ENCODE measurements around the gene USP35.

DNA sequence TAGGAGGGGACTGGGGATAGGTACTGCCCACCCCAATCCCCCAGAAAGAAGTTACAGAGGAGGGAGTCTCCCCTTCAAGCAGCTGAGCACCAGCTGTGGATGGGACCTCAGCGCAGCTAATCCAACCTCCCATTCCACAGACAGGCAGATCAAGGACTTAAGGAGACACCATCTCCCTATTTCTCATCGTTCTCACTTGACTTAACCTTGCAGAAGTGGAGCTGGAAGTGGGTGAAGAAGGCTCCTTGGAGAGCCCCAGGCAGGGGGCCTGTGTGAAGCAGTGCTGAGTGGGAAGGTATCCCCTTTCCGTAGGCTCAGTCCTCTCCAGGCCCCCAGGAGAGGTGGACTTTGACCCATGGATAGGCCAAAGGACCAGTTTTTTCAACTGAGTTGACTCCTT, 27.3 kb downstream of the USP35 start:
- no peak for TF ChIP-seq CTCF (IDR thresholded peaks at IDR 0.05)
- no peak for TF ChIP-seq POLR2AphosphoS5 (IDR thresholded peaks at IDR 0.05; ENCODE audit: low read depth, low read length)

All from Panc1 (cell line).